HepG2 (cell line): ENCODE results near the gene PNN. TPM values are rescaled to one million over a fixed set of nuclear protein-coding genes. Genes with fewer than 3 reads are reported as not detected.

Source experiments
- BATF2 ChIP-seq: sonication (generic); formaldehyde crosslinking; IDR thresholded peaks from 2 replicates; pipeline ENCODE4 v1.8.0; 2022; ENCODE audit warnings: mild to moderate bottlenecking, missing genetic modification reagents, moderate library complexity
- CBX2 ChIP-seq, 2 experiments: fragments of 200-600 bp in 1 of 2; sonication (generic); formaldehyde crosslinking in 1 of 2; IDR thresholded peaks; 2 replicates each; pipeline versions ENCODE4 v1.7.0 to v1.8.1; 2018 to 2022; ENCODE audit warnings: low read depth in 2 of 2, low read length in 1 of 2, mild to moderate bottlenecking in 1 of 2, missing genetic modification reagents in 1 of 2
- EEA1 ChIP-seq: sonication (generic); formaldehyde crosslinking; IDR thresholded peaks from 2 replicates; pipeline ENCODE4 v1.5.1; 2020; ENCODE audit warnings: mild to moderate bottlenecking, missing genetic modification reagents, borderline replicate concordance
- EP300 ChIP-seq, 3 experiments: sonication (generic) in 1 of 3; formaldehyde crosslinking in 1 of 3; IDR thresholded peaks; 2 replicates each; pipeline versions ENCODE4 v1.5.1 to v1.6.1; 2011 to 2020; ENCODE audit warnings: low read depth in 2 of 3, low read length in 2 of 3, borderline replicate concordance in 1 of 3, improper control_type of control experiment in 1 of 3, mild to moderate bottlenecking in 1 of 3, missing genetic modification reagents in 1 of 3, moderate library complexity in 1 of 3
- FOXO1 ChIP-seq: sonication (generic); formaldehyde crosslinking; IDR thresholded peaks from 2 replicates; pipeline ENCODE4 v1.4.0; 2020; ENCODE audit warnings: missing genetic modification reagents
- GATAD2A ChIP-seq: IDR thresholded peaks from 2 replicates; pipeline ENCODE4 v1.6.1; 2016
- GPBP1L1 ChIP-seq: sonication (generic); formaldehyde crosslinking; IDR thresholded peaks from 2 replicates; pipeline ENCODE4 v1.5.0; 2020; ENCODE audit warnings: mild to moderate bottlenecking, missing genetic modification reagents
- HNRNPH1 ChIP-seq: fragments of 200-400 bp; formaldehyde crosslinking; optimal IDR thresholded peaks from 2 replicates; pipeline ENCODE3; 2017; ENCODE audit warnings: mild to moderate bottlenecking, low read depth, low read length
- KDM2A ChIP-seq: sonication (generic); formaldehyde crosslinking; IDR thresholded peaks from 2 replicates; pipeline ENCODE4 v1.4.0; 2020; ENCODE audit warnings: low read depth, missing genetic modification reagents, borderline replicate concordance
- REPIN1 ChIP-seq: sonication (generic); formaldehyde crosslinking; IDR thresholded peaks from 2 replicates; pipeline ENCODE4 v1.8.0; 2022; ENCODE audit warnings: missing genetic modification reagents, low read depth, mild to moderate bottlenecking, borderline replicate concordance
- REXO4 ChIP-seq: sonication (generic); formaldehyde crosslinking; IDR thresholded peaks from 2 replicates; pipeline ENCODE4 v1.8.0; 2022; ENCODE audit warnings: missing genetic modification reagents, mild to moderate bottlenecking, borderline replicate concordance
- RORA ChIP-seq: sonication (generic); formaldehyde crosslinking; IDR thresholded peaks from 2 replicates; pipeline ENCODE4 v1.5.0; 2020; ENCODE audit warnings: mild to moderate bottlenecking, missing genetic modification reagents, moderate library complexity
- SATB2 ChIP-seq: sonication (generic); formaldehyde crosslinking; IDR thresholded peaks from 2 replicates; pipeline ENCODE4 v1.5.0; 2020; ENCODE audit warnings: missing genetic modification reagents
- SNAI1 ChIP-seq: sonication (generic); formaldehyde crosslinking; IDR thresholded peaks from 2 replicates; pipeline ENCODE4 v1.5.0; 2020; ENCODE audit warnings: mild to moderate bottlenecking, missing genetic modification reagents, borderline replicate concordance
- SNAPC2 ChIP-seq: sonication (generic); formaldehyde crosslinking; IDR thresholded peaks from 2 replicates; pipeline ENCODE4 v1.8.1; 2022; ENCODE audit warnings: mild to moderate bottlenecking, missing genetic modification reagents
- SRSF9 ChIP-seq: fragments of 200-400 bp; formaldehyde crosslinking; IDR thresholded peaks from 2 replicates; pipeline ENCODE4 v1.6.1; 2018; ENCODE audit warnings: borderline replicate concordance, mild to moderate bottlenecking, low read depth, low read length; ENCODE audit not compliant: insufficient read depth, poor library complexity, severe bottlenecking
- SRY ChIP-seq: sonication (generic); formaldehyde crosslinking; IDR thresholded peaks from 2 replicates; pipeline ENCODE4 v1.8.0; 2022; ENCODE audit warnings: mild to moderate bottlenecking, missing genetic modification reagents
- TBX2 ChIP-seq: sonication (generic); formaldehyde crosslinking; IDR thresholded peaks from 2 replicates; pipeline ENCODE4 v1.5.0; 2020; ENCODE audit warnings: missing genetic modification reagents, mild to moderate bottlenecking, borderline replicate concordance
- TFDP2 ChIP-seq: sonication (generic); formaldehyde crosslinking; IDR thresholded peaks from 2 replicates; pipeline ENCODE4 v1.4.0; 2020; ENCODE audit warnings: missing genetic modification reagents
- TP53 ChIP-seq: sonication (generic); formaldehyde crosslinking; conservative IDR thresholded peaks from 2 replicates; pipeline ENCODE4 v1.4.0; 2020; ENCODE audit warnings: missing genetic modification reagents
- XBP1 ChIP-seq: sonication (generic); formaldehyde crosslinking; IDR thresholded peaks from 2 replicates; pipeline ENCODE4 v1.5.0; 2020; ENCODE audit warnings: missing genetic modification reagents
- ZBTB21 ChIP-seq: sonication (generic); formaldehyde crosslinking; IDR thresholded peaks from 2 replicates; pipeline ENCODE4 v1.4.0; 2020; ENCODE audit warnings: missing genetic modification reagents
- polyA plus RNA-seq, 8 experiments: library from polyadenylated mRNA; depleted of rRNA in 3 of 8; stranded (reverse) in 7 of 8; unstranded in 1 of 8; fragments of >200 nt; fragmentation: Illumina TruSeq in 4 of 8; extraction: Trizol in 4 of 8; gene quantifications; 2 replicates each; pipeline versions ENCODE4 v1.2.1 to v1.2.3, GENCODE V29; 2011 to 2016; ENCODE audit warnings: low read depth in 4 of 8, missing spikeins in 1 of 8, mixed read lengths in 1 of 8; ENCODE audit not compliant: insufficient read depth in 1 of 8
- total RNA-seq, 5 experiments: library from RNA; depleted of rRNA; stranded (reverse); fragments of >200 nt; fragmentation: Illumina TruSeq; extraction: Trizol; gene quantifications; 2 replicates each; pipeline ENCODE4 v1.2.3, GENCODE V29; 2016; ENCODE audit warnings: low read depth in 1 of 5
- TF ChIP-seq, protein P1 (sequence below): sonication (generic); formaldehyde crosslinking; IDR thresholded peaks from 2 replicates; pipeline ENCODE4 v1.4.0; 2020; ENCODE audit warnings: missing genetic modification reagents; ENCODE audit errors: not compliant biosample characterization

Gene PNN
- total and polyA plus RNA-seq, 2 of the 13 experiments (the other 11 are each of a cell fraction or from before 2014, with no cell fraction given), result 58.0 to 214 TPM

DNA sequence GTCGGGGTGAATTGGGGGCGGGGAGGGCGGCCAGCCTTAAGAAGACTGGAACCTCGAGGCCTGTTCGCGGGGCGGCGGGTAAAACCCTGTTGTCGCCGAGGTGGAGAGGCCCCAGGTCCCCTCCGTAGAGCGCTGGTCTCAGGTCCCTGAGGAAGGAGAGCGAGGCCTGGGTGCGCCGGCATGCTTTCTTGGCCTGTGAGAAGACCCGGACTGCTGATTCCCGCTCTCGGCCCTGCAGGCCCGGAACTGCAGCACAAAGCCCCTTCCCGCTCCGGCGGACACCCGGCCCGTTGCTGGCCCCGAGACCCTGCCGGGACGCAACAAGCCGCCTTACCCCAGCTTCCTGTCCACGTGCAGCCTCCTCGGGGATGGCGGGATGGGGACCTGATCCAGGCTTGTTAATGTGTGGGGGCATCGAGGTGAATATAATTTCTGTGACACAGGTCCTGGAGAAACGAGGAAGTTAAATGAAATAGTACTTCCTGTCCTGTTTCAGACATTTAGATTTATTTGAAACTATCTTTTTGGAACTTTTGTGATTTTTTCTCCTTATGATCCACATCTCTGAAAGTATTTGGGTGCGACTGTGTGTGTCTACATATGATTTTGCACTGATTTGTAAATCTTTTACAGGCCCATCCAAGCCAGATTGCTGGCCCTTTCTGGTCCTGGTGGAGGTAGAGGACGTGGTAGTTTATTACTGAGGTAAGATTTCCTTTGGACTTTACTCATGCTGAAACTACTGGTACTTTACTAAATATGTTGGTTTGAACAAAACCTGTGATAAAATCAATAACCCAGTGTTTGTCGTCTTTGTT, 600 bp downstream of the PNN start (continued):
- no peak for TF ChIP-seq CBX2 (IDR thresholded peaks at IDR 0.05; ENCODE audit: low read depth, low read length)
- TF ChIP-seq CBX2 (CRISPR knock-in tag; IDR thresholded peaks at IDR 0.05; ENCODE audit: low read depth), result no peak
- TF ChIP-seq GATAD2A, result no peak
- TF ChIP-seq, protein P1, sequence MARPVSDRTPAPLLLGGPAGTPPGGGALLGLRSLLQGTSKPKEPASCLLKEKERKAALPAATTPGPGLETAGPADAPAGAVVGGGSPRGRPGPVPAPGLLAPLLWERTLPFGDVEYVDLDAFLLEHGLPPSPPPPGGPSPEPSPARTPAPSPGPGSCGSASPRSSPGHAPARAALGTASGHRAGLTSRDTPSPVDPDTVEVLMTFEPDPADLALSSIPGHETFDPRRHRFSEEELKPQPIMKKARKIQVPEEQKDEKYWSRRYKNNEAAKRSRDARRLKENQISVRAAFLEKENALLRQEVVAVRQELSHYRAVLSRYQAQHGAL, result peak; percentile 1
- peak; percentile 66; the same call in 1 of the 2 replicates for TF ChIP-seq SNAI1 (CRISPR knock-in tag)
- no peak for TF ChIP-seq REPIN1
- TF ChIP-seq SRSF9, result no peak
- no peak for TF ChIP-seq GPBP1L1 (CRISPR knock-in tag)
- TF ChIP-seq FOXO1 (CRISPR knock-in tag), result no peak; the same call in 1 of the 2 replicates
- TF ChIP-seq RORA, result no peak
- TF ChIP-seq HNRNPH1, result peak; percentile 34
- TF ChIP-seq TP53, result no peak; the same call in 1 of the 2 replicates
- TF ChIP-seq BATF2 (CRISPR knock-in tag), result no peak
- TF ChIP-seq EP300 (IDR thresholded peaks at IDR 0.05; ENCODE audit: low read depth in 2 of 2, low read length in 2 of 2), result no peak; a peak in 1 of 4 replicates
- TF ChIP-seq EP300 (CRISPR knock-in tag; IDR thresholded peaks at IDR 0.05; ENCODE audit: borderline replicate concordance), result no peak
- TF ChIP-seq TFDP2 (CRISPR knock-in tag), result no peak
- no peak for TF ChIP-seq ZBTB21 (CRISPR knock-in tag)
- TF ChIP-seq TBX2, result no peak; the same call in 1 of the 2 replicates
- peak; percentile 85 for TF ChIP-seq XBP1 (CRISPR knock-in tag)
- TF ChIP-seq EEA1 (CRISPR knock-in tag), result no peak; the same call in 1 of the 2 replicates
- peak; percentile 74; the same call in 1 of the 2 replicates for TF ChIP-seq SATB2 (CRISPR knock-in tag)
- TF ChIP-seq SRY, result no peak
- TF ChIP-seq SNAPC2, result peak; percentile 92
- TF ChIP-seq REXO4 (CRISPR knock-in tag), result 0 out of 2 replicates have a peak, but pooled peaks have one; percentile 17
- TF ChIP-seq KDM2A (CRISPR knock-in tag), result no peak; the same call in 1 of the 2 replicates
